ENCODE data around the gene TINCR.

The TINCR gene

GRCh38 chr19:5591476-5591875 is 23.7 kb upstream of the TINCR start:
- H3K27me3 ChIP-seq (ENCODE audit: low read length) = no peaks in the 10 kb centered on the region
- H3K4me3 ChIP-seq (ENCODE audit: insufficient read depth, low read length, poor library complexity, severe bottlenecking) = no peak overlapping the region
- H3K9ac ChIP-seq (ENCODE audit: low read length) = no peak overlapping the region
- H3K79me2 ChIP-seq (ENCODE audit: insufficient read depth, low read length) = peaks cover 1% of the 10 kb centered on the region; the same call in 1 of the 2 replicates
- H2AFZ ChIP-seq (ENCODE audit: low read depth, low read length, severe bottlenecking) = no peak overlapping the region
- H3F3A ChIP-seq (ENCODE audit: insufficient read depth) = no peaks in the 10 kb centered on the region
- no peaks in the 10 kb centered on the region for H3K9me2 ChIP-seq (replicated peaks; ENCODE audit: insufficient read depth, low read length)
- no peaks in the 10 kb centered on the region for H3K9me3 ChIP-seq (ENCODE audit: insufficient read depth, low read length)
- 0 out of 2 replicates have a peak, but pooled peaks cover 6% of the 10 kb centered on the region for H3K36me3 ChIP-seq (ENCODE audit: low read length)
- H3K27ac ChIP-seq (ENCODE audit: low read depth, low read length) = no peak overlapping the region
- H3K4me2 ChIP-seq (ENCODE audit: low read depth, low read length, poor library complexity, severe bottlenecking) = no peak overlapping the region
- TF ChIP-seq EZH2phosphoT487 (conservative IDR thresholded peaks at IDR 0.05; ENCODE audit: low read length) = no peak
- TF ChIP-seq CTCF (IDR thresholded peaks at IDR 0.05; ENCODE audit: insufficient read depth, low read length, poor library complexity, severe bottlenecking) = no peak
- H4K20me1 ChIP-seq (ENCODE audit: low read depth, low read length) = no peaks in the 10 kb centered on the region

GRCh38 chr19:5590865-5591154 is 23.1 kb upstream of the TINCR start:
- Histone ChIP-seq H3K36me3 (ENCODE audit: low read length) (0 out of 2 replicates have a peak, but pooled peaks cover 6% of the 10 kb centered on the region), H3K27ac (ENCODE audit: low read depth, low read length) (no peak overlapping the region), H3K9me2 (replicated peaks; ENCODE audit: insufficient read depth, low read length) (no peaks in the 10 kb centered on the region), H3K27me3 (ENCODE audit: low read length) (no peaks in the 10 kb centered on the region), H3K4me2 (ENCODE audit: low read depth, low read length, poor library complexity, severe bottlenecking) (no peak overlapping the region), H3F3A (ENCODE audit: insufficient read depth) (no peaks in the 10 kb centered on the region), H4K20me1 (ENCODE audit: low read depth, low read length) (no peaks in the 10 kb centered on the region), H2AFZ (ENCODE audit: low read depth, low read length, severe bottlenecking) (no peak overlapping the region), H3K4me3 (ENCODE audit: insufficient read depth, low read length, poor library complexity, severe bottlenecking) (no peak overlapping the region), H3K79me2 (ENCODE audit: insufficient read depth, low read length) (no peaks in the 10 kb centered on the region), H3K9me3 (ENCODE audit: insufficient read depth, low read length) (no peaks in the 10 kb centered on the region), H3K9ac (ENCODE audit: low read length) (no peak overlapping the region)
- TF ChIP-seq CTCF (IDR thresholded peaks at IDR 0.05; ENCODE audit: insufficient read depth, low read length, poor library complexity, severe bottlenecking) = no peak
- TF ChIP-seq EZH2phosphoT487 (conservative IDR thresholded peaks at IDR 0.05; ENCODE audit: low read length) = no peak

GRCh38 chr19:5590151-5590864 is 22.6 kb upstream of the TINCR start:
- H3K4me3 ChIP-seq (ENCODE audit: insufficient read depth, low read length, poor library complexity, severe bottlenecking) = no peak overlapping the region
- H4K20me1 ChIP-seq (ENCODE audit: low read depth, low read length) = no peaks in the 10 kb centered on the region
- TF ChIP-seq EZH2phosphoT487 (conservative IDR thresholded peaks at IDR 0.05; ENCODE audit: low read length) (no peak), CTCF (IDR thresholded peaks at IDR 0.05; ENCODE audit: insufficient read depth, low read length, poor library complexity, severe bottlenecking) (no peak)
- 0 out of 2 replicates have a peak, but pooled peaks cover 6% of the 10 kb centered on the region for H3K36me3 ChIP-seq (ENCODE audit: low read length)
- H3F3A ChIP-seq (ENCODE audit: insufficient read depth) = no peaks in the 10 kb centered on the region
- H3K27me3 ChIP-seq (ENCODE audit: low read length) = no peaks in the 10 kb centered on the region
- no peaks in the 10 kb centered on the region for H3K79me2 ChIP-seq (ENCODE audit: insufficient read depth, low read length)
- H3K4me2 ChIP-seq (ENCODE audit: low read depth, low read length, poor library complexity, severe bottlenecking) = no peak overlapping the region
- no peak overlapping the region for H3K9ac ChIP-seq (ENCODE audit: low read length)
- no peak overlapping the region for H3K27ac ChIP-seq (ENCODE audit: low read depth, low read length)
- H2AFZ ChIP-seq (ENCODE audit: low read depth, low read length, severe bottlenecking) = no peak overlapping the region
- no peaks in the 10 kb centered on the region for H3K9me3 ChIP-seq (ENCODE audit: insufficient read depth, low read length)
- H3K9me2 ChIP-seq (replicated peaks; ENCODE audit: insufficient read depth, low read length) = no peaks in the 10 kb centered on the region

Measured in SU-DHL-6 (cell line).